Measurements from ENCODE around the gene CAPZB. TPM values are rescaled to one million over a fixed set of nuclear protein-coding genes. Genes with fewer than 3 reads are reported as not detected.
A peak's percentile ranks its signal among the peaks of the same experiment; 100 is the strongest.

Gene CAPZB
- polyA plus RNA-seq, 1 experiment = 276 TPM

DNA sequence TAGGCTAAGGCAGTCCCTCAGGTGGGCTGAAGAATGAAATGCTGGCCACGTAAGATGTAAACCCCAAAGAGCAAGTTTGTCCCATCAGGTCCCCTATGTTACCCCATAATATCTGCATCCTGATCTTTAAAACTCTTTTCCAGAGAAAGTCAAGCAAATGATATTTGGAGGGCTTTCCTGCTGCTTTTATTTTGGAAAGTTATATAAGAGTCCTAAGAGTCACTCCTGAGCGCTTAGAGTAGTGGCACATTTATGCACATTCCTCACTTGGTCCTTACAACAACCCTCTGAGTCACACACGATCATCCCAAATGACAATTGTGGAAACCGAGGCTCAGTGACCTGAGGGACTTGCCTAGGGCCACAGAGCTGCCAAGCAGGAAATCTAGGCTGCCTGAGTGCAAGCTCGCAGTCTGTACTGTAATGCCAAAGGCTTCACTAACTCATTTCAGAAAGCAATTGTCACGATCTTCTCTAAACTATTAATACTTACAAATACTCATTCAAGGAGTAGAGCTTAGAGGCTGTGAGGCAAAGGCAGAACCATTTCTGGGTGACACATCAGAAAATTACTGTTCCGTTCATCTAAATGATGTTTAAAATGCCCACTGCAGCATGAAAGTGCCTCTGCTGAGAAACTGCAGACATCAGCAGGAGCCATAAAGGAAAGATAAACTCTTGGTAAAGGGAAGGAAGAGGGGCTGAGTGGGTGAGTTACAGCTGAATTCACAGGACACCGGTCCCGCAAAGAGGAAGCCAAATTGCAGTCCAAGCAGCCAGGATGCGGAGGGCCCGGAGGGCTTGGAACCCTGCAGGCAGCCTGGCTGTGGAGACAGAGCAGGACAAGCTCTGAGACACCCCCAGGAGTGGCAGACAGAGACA lies 30.8 kb downstream of the CAPZB start:
- no peak for DNase-seq (ENCODE audit: low read depth)
- Histone ChIP-seq H3K4me3 (ENCODE audit: low read depth, low read length) (no peak overlapping the region), H3K36me3 (ENCODE audit: control insufficient read depth, insufficient read depth, low read length) (peaks cover 1% of the 10 kb centered on the region; the same call in 1 of the 2 replicates), H3K27me3 (ENCODE audit: control insufficient read depth, insufficient read depth, low read length) (no peaks in the 10 kb centered on the region)
- ChIA-PET POLR2A (no interaction called here), CTCF (interaction anchor here (1.3 kb wide), 1 partner anchor 12 kb away, joined by 3 read pairs; no protein-coding TSS in a partner anchor)
- TF ChIP-seq, protein P1, sequence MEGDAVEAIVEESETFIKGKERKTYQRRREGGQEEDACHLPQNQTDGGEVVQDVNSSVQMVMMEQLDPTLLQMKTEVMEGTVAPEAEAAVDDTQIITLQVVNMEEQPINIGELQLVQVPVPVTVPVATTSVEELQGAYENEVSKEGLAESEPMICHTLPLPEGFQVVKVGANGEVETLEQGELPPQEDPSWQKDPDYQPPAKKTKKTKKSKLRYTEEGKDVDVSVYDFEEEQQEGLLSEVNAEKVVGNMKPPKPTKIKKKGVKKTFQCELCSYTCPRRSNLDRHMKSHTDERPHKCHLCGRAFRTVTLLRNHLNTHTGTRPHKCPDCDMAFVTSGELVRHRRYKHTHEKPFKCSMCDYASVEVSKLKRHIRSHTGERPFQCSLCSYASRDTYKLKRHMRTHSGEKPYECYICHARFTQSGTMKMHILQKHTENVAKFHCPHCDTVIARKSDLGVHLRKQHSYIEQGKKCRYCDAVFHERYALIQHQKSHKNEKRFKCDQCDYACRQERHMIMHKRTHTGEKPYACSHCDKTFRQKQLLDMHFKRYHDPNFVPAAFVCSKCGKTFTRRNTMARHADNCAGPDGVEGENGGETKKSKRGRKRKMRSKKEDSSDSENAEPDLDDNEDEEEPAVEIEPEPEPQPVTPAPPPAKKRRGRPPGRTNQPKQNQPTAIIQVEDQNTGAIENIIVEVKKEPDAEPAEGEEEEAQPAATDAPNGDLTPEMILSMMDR (IDR thresholded peaks at IDR 0.05; ENCODE audit: insufficient read depth, low read depth, low read length) = no peak

DNA sequence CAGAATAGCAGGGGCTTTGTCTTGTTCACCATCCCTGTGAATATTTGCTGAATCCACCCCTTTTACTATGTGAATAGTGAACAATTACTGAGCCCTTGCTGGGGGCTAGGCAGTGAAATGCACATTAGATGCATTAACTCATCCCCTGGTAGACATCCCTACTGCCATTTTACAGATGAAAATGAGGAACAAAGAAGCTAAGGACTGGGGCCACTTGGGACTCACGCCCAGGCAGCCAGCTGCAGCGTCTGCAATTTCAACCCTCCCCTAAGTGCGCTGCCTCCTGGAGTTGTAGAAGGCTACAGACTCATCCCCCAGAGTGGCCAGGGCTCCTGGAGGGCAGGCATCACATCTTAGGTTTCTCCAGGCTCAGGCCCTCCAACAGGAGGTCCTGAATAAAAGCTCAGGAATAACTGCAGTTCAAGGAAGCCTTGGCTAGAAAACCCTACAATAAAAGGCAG lies 31.6 kb downstream of the CAPZB start:
- no peak for DNase-seq (ENCODE audit: low read depth)
- Histone ChIP-seq H3K4me3 (ENCODE audit: low read depth, low read length) (no peak overlapping the region), H3K36me3 (ENCODE audit: control insufficient read depth, insufficient read depth, low read length) (no peaks in the 10 kb centered on the region), H3K27me3 (ENCODE audit: control insufficient read depth, insufficient read depth, low read length) (no peaks in the 10 kb centered on the region)
- TF ChIP-seq, protein P1 (IDR thresholded peaks at IDR 0.05; ENCODE audit: insufficient read depth, low read depth, low read length) = no peak
- ChIA-PET CTCF (interaction anchor here (1.7 kb wide), 1 partner anchor 197 kb away, joined by 3 read pairs; no protein-coding TSS in a partner anchor), POLR2A (no interaction called here)

DNA sequence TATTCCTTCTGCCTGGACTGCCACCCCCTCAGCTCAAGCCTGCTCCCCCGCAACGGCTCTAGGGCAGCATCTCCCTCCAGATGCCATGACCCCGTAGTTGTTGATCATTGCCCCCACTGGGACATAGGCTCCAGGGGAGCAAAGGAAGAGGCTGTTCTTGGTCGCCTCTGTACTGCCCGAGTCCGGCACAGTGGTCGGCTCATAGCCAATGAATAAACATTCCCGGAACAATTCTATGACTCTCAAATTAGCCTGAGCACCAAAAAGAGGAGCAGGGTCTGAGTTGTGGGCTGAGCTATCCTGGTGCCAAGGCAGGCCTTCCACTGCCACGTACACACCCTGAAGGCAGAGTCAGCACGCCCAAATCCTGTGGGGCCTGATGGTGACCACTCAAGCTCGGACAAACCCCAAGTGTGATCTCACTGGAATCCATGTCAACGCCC lies 33.1 kb downstream of the CAPZB start:
- 0 out of 2 replicates have a peak, but pooled peaks cover 2% of the 10 kb centered on the region for H3K36me3 ChIP-seq (ENCODE audit: control insufficient read depth, insufficient read depth, low read length)
- TF ChIP-seq, protein P1 (IDR thresholded peaks at IDR 0.05; ENCODE audit: insufficient read depth, low read depth, low read length) = no peak
- DNase-seq (ENCODE audit: low read depth) = peak; percentile 80
- CTCF ChIA-PET = interaction anchor here (0.6 to 1.9 kb wide), 7 partner anchors 9 to 287 kb away, joined by 3 to 4 read pairs (median 3); no protein-coding TSS in a partner anchor
- POLR2A ChIA-PET = interaction anchor here (0.5 kb wide), 1 partner anchor 33 kb away, joined by 25 read pairs; the partner anchor contains the start of gene CAPZB
- H3K27me3 ChIP-seq (ENCODE audit: control insufficient read depth, insufficient read depth, low read length) = no peaks in the 10 kb centered on the region
- no peak overlapping the region for H3K4me3 ChIP-seq (ENCODE audit: low read depth, low read length)

DNA sequence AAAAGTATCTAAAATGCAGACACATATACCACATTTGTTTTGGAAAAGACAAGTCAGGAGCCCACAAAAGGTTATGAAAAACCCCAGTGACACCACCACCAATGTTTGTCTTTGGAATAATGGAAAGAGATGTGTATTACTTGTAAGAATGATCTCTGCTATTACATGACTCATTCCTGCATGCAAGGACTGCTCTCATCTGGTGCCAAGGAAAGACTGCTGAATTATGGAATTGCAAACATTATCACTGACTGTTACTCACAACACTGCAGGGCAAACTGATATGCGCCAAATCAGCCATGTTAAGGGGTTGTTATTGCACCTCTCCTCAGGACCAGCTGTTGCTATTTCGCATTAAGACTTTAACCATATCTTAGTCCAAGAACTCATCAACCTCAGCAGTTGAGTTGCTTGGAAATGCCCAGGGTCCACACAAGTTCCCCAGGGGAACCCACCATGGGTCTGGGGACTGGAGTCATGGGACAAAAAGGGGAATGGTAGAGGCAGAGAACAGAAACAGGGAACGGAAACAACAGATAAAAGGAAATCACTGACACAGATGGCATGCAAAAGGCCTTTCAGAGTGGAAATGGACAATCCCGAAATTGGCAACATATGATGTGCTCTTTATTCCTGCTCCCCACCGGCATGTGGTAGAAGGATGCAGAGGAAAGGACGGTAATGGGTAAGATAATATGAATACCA lies 34.4 kb downstream of the CAPZB start:
- TF ChIP-seq, protein P1 (IDR thresholded peaks at IDR 0.05; ENCODE audit: insufficient read depth, low read depth, low read length) = no peak
- CTCF ChIA-PET = interaction anchor here (1.0 to 1.9 kb wide), 4 partner anchors 10 to 201 kb away, joined by 3 to 4 read pairs (median 4); no protein-coding TSS in a partner anchor
- POLR2A ChIA-PET = no interaction called here
- Histone ChIP-seq H3K36me3 (ENCODE audit: control insufficient read depth, insufficient read depth, low read length) (0 out of 2 replicates have a peak, but pooled peaks cover 2% of the 10 kb centered on the region), H3K27me3 (ENCODE audit: control insufficient read depth, insufficient read depth, low read length) (no peaks in the 10 kb centered on the region), H3K4me3 (ENCODE audit: low read depth, low read length) (no peak overlapping the region)
- DNase-seq (ENCODE audit: low read depth) = peak; percentile 84
